ENCODE measurements around the gene RNF5.

The RNF5 gene

DNA sequence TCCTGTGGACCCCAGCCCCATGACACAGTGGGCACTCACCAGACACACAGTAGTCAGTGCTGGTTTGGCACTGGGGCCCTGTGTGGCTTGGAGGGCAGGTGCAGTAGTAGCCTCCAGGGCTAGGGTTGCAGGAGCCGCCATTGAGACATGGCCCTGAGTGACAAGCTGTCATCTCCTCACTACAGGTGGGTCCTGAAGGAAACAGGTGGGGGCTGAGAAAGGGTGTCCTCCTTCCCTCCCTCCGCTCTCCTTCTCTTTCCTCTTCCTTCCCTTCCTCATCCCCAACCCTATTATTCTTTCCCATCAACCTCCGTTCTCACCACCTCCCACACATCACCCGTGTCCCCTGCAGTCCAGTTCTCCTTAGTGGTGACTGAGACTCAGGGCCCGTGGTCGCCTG lies 35.4 kb downstream of the RNF5 start:
- DNase-seq, result no peak

DNA sequence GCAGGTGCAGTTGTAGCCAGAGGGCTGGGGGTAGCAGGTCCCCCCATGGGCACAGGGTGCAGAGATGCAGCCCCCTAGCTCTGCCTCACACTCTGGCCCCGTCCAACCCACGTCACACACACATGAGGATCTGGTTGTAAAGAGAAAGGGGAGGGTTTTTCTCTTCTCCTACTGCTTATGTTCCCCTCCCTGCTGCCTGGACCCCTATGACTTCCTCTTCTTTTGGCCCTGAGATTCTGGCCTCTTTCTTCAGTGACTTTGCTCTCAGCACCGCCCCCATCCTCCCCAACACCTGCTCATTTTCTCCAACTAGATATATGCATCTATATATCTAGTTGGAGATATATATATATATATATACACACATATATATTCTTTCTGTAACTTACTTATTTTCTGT lies 35.9 kb downstream of the RNF5 start:
- no peak for DNase-seq

DNA sequence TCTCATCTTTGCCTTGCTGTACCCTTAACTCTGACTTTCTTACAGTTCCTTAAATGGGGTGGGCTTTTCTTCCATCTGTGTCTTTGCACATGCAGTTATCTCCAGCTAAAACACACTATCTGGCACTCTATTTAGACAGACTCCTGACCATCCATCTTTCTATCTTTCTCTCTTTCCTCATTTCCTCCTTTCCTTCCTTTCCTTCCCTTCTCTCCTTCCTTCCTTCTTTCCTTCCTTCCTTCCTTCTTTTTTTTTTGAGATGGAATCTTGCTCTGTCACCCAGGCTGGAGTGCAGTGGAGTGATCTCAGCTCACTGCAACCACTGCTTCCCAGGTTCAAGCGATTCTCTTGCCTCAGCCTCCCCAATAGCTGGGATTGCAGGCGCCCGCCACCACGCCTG lies 37.4 kb downstream of the RNF5 start:
- no peak for DNase-seq

GRCh38 chr6:32216285-32216684 lies 38.1 kb downstream of the RNF5 start:
- DNase-seq, result no peak

DNA sequence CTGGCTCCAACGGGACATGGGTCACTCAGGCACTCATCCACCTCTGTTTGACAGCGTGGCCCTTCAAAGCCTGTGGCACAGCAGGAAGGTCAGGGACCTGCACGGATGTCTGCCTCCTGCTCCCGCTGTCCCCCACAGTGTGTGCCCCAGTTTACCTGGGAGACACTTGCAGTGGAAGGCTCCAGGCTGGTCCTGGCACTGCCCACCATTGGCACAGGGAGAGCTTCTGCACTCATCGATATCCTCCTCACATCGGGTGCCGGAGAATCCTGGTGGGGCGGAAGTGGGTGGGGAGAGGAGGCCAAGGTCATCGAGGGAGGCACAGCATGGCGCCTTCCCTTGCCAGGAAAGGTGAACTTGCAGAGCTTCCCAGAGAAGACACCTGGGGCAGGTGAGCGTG lies 38.8 kb downstream of the RNF5 start:
- DNase-seq, result no peak

- no peak for DNase-seq
These were observed 40.0 kb downstream of the RNF5 start for GRCh38 chr6:32218167-32218566.

- DNase-seq, result no peak
These were observed 41.8 kb downstream of the RNF5 start for GRCh38 chr6:32220021-32220420.

GRCh38 chr6:32222333-32223230 lies 44.4 kb downstream of the RNF5 start:
- DNase-seq, result no peak

- no peak for DNase-seq
These were observed 45.3 kb downstream of the RNF5 start, which contains the start of gene NOTCH4 for GRCh38 chr6:32223258-32224235. Gene NOTCH4, minus strand, starts transcription at chr6:32224067. Its CDS starts 139 bp downstream, at chr6:32223928.

GRCh38 chr6:32224696-32225095 lies 46.5 kb downstream of the RNF5 start:
- DNase-seq, result no peak

DNA sequence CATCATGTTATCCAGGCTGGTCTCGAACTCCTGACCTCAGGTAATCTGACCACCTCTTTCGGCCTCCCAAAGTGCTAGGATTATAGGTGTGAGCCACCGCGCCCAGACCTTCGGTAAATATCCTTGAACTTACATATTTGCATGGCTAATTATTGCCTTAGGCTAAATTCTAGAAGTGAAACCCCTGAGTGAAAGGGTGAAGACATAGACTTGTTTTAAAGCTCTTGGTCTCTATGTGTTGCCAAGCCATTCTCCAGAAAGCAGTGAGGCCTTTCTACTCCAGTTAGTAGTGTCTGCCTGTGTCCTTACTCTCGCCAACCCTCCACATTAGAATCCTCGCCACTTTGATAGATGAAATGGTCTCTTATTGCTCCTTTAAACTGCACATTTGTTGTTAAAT lies 48.2 kb downstream of the RNF5 start:
- no peak for DNase-seq
